HAP-1 (cell line): ENCODE results near the gene RRP12.
"Not testable (repeated sequence)": the region's sequence is repeated elsewhere in the genome, so short reads cannot be mapped to it uniquely, and the experiment has no call there.

Experiments
- DNase-seq, 2 experiments: peaks; one replicate each; pipeline ENCODE4 v3.0.0-alpha.2; 2016 to 2020; ENCODE audit warnings: low spot score in 2 of 2
- H3K27me3 ChIP-seq: fragments of 250-450 bp; sonication (Bioruptor Pico); 2 replicates; pipeline ENCODE4 v1.5.1; 2020; ENCODE audit warnings: low read depth, mild to moderate bottlenecking, moderate library complexity
- H3K36me3 ChIP-seq: fragments of 250-450 bp; sonication (Bioruptor Pico); replicated peaks from 2 replicates; pipeline ENCODE4 v1.5.1; 2020; ENCODE audit warnings: mild to moderate bottlenecking
- H3K4me1 ChIP-seq: fragments of 250-450 bp; sonication (Bioruptor Pico); 2 replicates; pipeline ENCODE4 v1.5.1; 2020; ENCODE audit warnings: mild to moderate bottlenecking
- H3K4me3 ChIP-seq: fragments of 250-450 bp; sonication (Bioruptor Pico); 2 replicates; pipeline ENCODE4 v1.5.1; 2020; ENCODE audit warnings: mild to moderate bottlenecking, moderate library complexity
- H3K9me3 ChIP-seq: fragments of 250-450 bp; sonication (Bioruptor Pico); 2 replicates; pipeline ENCODE4 v1.5.1; 2020; ENCODE audit warnings: mild to moderate bottlenecking, moderate library complexity
- in situ Hi-C: fragments of 300-500 bp; cut with MboI; formaldehyde crosslinking; loops from 3 replicates; pipeline ENCODE4 v1.14.3; 2020; ENCODE audit warnings: low sequenced_read_pairs, inconsistent platforms, mixed read lengths

The RRP12 gene

GRCh38 chr10:97426776-97427570, 25.8 kb upstream of the RRP12 start:
- no peaks in the 10 kb centered on the region for H3K27me3 ChIP-seq
- no peak for DNase-seq
- no peaks in the 10 kb centered on the region for H3K9me3 ChIP-seq
- H3K36me3 ChIP-seq = peaks cover 49% of the 10 kb centered on the region
- in situ Hi-C loops = no loop called here
- peak overlapping the region; percentile 94 for H3K4me3 ChIP-seq
- peaks cover 4% of the 10 kb centered on the region; the same call in 1 of the 2 replicates for H3K4me1 ChIP-seq

DNA sequence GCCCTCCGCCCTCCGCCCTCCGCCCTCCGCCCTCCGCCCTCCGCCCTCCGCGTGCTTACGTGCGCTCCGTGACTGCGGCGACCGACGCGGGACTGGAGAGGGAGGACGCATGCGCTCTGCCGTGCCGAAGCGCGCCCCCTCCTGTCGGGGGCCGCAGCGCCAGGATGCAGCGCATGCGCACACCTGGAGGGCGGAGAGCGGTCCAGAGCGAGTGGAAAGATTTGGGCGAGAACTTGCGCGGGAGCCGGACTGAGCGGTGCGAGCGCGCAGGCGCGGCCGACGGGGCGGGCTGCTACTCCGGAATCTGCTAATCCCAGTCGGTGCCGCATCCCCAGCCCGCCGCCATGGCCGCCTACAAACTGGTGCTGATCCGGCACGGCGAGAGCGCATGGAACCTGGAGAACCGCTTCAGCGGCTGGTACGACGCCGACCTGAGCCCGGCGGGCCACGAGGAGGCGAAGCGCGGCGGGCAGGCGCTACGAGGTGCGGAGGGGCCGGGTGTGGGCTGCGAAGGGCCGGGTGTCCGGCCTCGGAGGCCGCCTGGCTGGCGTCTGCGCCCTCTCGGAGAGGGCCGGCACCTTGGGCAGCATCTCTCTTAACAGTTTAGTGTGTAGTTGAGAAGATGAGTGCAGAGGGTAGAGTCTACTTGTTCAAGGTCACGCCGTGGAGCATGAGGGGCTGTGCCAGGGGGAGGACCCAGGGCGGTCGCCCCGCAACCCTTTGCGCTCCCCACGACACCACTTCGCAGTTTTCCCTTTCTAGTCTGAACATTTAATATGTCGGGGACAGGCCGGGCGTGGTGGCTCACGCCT, 25.0 kb upstream of the RRP12 start, which contains the start of gene PGAM1:
TSS of gene PGAM1 (plus strand) at position 228 of the 812 bp plus-strand sequence. CDS start at position 345, 117 bp downstream.
- Histone ChIP-seq H3K9me3 (no peaks in the 10 kb centered on the region), H3K36me3 (peaks cover 41% of the 10 kb centered on the region), H3K4me3 (peak within 1 kb of the TSS; percentile 94), H3K27me3 (no peaks in the 10 kb centered on the region), H3K4me1 (peaks cover 4% of the 10 kb centered on the region; the same call in 1 of the 2 replicates)
- DNase-seq = peak; percentile 95
- in situ Hi-C loops = no loop called here

DNA sequence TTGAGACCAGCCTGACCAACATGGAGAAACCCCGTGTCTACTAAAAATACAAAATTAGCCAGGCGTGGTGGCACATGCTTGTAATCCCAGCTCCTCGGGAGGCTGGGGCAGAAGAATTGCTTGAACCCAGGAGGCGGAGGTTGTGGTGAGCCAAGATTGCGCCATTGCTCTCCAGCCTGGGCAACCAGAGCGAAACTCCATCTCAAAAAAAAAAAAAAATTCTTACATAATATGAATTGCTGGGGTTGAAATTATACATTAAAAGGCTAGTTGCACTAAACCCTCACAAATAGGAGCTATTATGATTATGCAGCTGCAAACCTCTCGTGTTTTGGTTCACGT, 22.6 kb upstream of the RRP12 start:
- in situ Hi-C loops, H3K27me3 ChIP-seq, H3K4me1 ChIP-seq, H3K9me3 ChIP-seq, H3K4me3 ChIP-seq, DNase-seq: not testable (repeated sequence)
- peaks cover 22% of the 10 kb centered on the region for H3K36me3 ChIP-seq

DNA sequence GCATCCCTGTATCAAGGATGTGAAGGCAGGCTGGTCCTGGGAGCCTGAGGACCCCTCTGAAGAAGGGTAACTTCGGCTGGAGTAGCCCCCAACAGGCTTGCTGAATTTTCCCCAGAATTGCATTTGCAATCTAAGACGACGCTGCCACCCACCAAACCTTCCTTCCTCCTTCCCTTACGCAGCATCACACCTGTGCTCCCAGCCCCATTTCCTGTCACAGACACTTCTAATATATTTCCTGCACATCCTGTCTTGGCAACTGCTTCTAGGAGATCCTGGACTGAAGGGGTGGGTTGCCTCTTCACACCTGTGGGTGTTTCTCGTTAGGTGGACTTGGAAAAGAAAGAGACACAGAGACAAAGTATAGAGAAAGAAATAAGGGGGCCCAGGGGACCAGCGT, 15.4 kb upstream of the RRP12 start:
- Histone ChIP-seq H3K36me3 (no peaks in the 10 kb centered on the region), H3K4me3 (no peak overlapping the region), H3K9me3 (no peaks in the 10 kb centered on the region), H3K27me3 (no peaks in the 10 kb centered on the region), H3K4me1 (peaks cover 3% of the 10 kb centered on the region)
- DNase-seq = no peak
- in situ Hi-C loops = no loop called here

DNA sequence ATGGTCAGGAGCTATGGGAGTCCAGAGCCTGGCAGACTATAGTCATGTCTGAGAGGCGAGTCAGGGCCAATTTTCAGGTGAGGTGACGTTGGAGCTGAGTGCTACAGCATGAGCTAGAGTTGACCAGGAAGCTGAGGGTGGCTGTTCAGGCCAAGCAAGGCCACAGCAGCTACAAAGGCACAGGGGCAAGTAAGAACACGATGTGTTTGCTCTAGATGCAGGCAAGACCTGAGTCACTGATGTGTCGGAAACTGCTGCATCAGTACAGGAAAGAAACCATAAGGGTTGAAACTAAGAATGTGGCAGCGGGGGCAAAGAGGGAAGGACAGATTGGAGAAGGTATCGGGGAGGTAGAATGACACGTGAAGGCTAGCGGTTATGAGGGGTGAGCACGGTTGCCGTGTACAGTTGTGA, 11.8 kb upstream of the RRP12 start:
- no peaks in the 10 kb centered on the region for H3K27me3 ChIP-seq
- H3K9me3 ChIP-seq = no peaks in the 10 kb centered on the region
- peaks cover 3% of the 10 kb centered on the region for H3K4me1 ChIP-seq
- no peaks in the 10 kb centered on the region for H3K36me3 ChIP-seq
- no peak overlapping the region for H3K4me3 ChIP-seq
- no peak for DNase-seq
- in situ Hi-C loops = no loop called here

GRCh38 chr10:97411406-97411805, 10.3 kb upstream of the RRP12 start:
- Histone ChIP-seq H3K4me1 (peaks cover 11% of the 10 kb centered on the region), H3K4me3 (no peak overlapping the region), H3K9me3 (no peaks in the 10 kb centered on the region), H3K27me3 (no peaks in the 10 kb centered on the region), H3K36me3 (no peaks in the 10 kb centered on the region)
- DNase-seq = no peak
- in situ Hi-C loops = no loop called here

GRCh38 chr10:97408496-97408992, 7.4 kb upstream of the RRP12 start:
- no peaks in the 10 kb centered on the region for H3K9me3 ChIP-seq
- no peak overlapping the region for H3K4me3 ChIP-seq
- no peaks in the 10 kb centered on the region for H3K36me3 ChIP-seq
- H3K4me1 ChIP-seq = peaks cover 11% of the 10 kb centered on the region
- in situ Hi-C loops = no loop called here
- no peak for DNase-seq
- H3K27me3 ChIP-seq = no peaks in the 10 kb centered on the region

DNA sequence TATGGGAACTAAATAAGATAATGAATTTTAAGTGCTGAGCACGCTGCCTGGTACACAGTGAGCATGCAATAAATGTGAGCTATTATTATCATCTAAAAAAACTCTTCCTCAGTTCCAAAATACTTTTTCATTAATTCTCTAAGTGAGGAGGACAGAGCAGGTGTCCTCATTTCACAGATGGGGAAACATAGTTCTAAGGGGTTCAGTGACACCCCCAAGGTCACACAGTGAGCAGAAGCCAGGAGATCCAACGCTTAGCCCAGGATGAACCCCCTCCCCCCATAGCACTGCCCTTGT, 6.8 kb upstream of the RRP12 start:
- in situ Hi-C loops = no loop called here
- H3K4me3 ChIP-seq = no peak overlapping the region

DNA sequence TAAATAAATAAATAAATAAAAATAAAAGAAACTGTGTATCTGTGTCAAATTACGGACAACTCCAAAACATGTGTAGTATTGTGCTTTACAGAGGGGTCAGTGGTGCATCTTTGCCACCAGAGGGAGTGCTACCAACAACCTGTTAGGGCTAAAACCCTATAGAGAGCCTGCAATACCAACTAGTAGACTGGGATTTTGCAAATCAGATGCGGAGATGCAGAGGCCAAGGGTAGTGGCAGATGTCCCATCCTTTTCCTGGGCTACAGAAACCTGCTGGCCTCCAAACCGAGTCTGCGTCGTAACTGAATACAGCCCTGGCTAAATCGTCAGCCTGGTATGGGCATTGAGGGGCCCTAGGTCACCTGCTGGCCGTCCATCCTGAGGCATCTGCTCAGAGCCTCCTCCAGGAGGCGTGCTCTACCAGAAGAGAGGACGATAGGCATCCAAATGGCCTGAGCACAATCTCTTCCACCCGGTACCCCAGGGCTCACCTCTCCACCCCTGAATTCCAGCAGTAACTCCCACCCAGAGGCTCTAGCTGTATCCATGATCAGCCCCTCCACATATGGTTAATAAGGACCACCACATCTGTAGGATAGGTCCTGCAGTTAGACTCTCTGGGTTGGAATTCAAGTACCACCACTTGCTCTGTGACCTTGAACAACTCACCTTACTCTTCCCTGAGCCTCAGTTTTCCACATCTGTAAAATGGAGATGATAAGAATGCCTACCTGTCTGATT, 6.2 kb upstream of the RRP12 start:
- peak overlapping the region; percentile 11; the same call in 1 of the 2 replicates for H3K4me3 ChIP-seq
- H3K9me3 ChIP-seq = no peaks in the 10 kb centered on the region
- in situ Hi-C loops = no loop called here
- DNase-seq = peak; percentile 75 to 86
- peaks cover 11% of the 10 kb centered on the region for H3K4me1 ChIP-seq
- H3K36me3 ChIP-seq = no peaks in the 10 kb centered on the region
- H3K27me3 ChIP-seq = no peaks in the 10 kb centered on the region

More for the DNA sequence above, 6.8 kb upstream of the RRP12 start:
- no peaks in the 10 kb centered on the region for H3K27me3 ChIP-seq
- H3K9me3 ChIP-seq = no peaks in the 10 kb centered on the region
- no peaks in the 10 kb centered on the region for H3K36me3 ChIP-seq
- no peak for DNase-seq
- peaks cover 11% of the 10 kb centered on the region for H3K4me1 ChIP-seq

GRCh38 chr10:97406483-97406882, 5.3 kb upstream of the RRP12 start:
- H3K27me3 ChIP-seq, H3K4me3 ChIP-seq, in situ Hi-C loops, H3K36me3 ChIP-seq, DNase-seq, H3K9me3 ChIP-seq: not testable (repeated sequence)
- H3K4me1 ChIP-seq = peaks cover 12% of the 10 kb centered on the region

DNA sequence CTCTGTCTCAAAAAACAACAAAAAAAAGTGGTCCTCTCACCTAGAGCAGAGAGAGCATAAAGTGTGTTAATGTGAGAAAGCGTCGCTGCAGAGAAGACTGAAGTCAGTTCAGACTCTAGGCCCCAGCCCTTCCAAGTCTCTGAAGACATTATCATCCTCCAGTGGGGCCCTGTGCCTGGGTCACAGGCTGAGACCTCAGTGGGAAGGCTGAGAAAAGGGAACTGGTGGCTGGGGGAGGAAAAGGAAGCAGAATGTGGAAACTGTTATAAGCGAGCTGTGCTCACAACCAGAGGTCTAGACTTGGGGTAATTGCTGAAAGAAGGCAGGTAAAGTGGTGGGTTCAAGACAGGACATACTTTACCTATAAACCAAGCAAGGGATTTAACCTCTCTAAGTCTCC, 4.9 kb upstream of the RRP12 start:
- in situ Hi-C loops = no loop called here
- no peaks in the 10 kb centered on the region for H3K27me3 ChIP-seq
- H3K36me3 ChIP-seq = no peaks in the 10 kb centered on the region
- H3K4me1 ChIP-seq = peaks cover 14% of the 10 kb centered on the region
- H3K9me3 ChIP-seq = no peaks in the 10 kb centered on the region
- DNase-seq = no peak
- H3K4me3 ChIP-seq = no peak overlapping the region

- Histone ChIP-seq H3K9me3 (no peaks in the 10 kb centered on the region), H3K36me3 (0 out of 2 replicates have a peak, but pooled peaks cover 3% of the 10 kb centered on the region), H3K27me3 (no peaks in the 10 kb centered on the region), H3K4me3 (no peak overlapping the region), H3K4me1 (peaks cover 18% of the 10 kb centered on the region)
- in situ Hi-C loops = no loop called here
- no peak for DNase-seq
Observed at GRCh38 chr10:97404044-97404443, 2.9 kb upstream of the RRP12 start.

DNA sequence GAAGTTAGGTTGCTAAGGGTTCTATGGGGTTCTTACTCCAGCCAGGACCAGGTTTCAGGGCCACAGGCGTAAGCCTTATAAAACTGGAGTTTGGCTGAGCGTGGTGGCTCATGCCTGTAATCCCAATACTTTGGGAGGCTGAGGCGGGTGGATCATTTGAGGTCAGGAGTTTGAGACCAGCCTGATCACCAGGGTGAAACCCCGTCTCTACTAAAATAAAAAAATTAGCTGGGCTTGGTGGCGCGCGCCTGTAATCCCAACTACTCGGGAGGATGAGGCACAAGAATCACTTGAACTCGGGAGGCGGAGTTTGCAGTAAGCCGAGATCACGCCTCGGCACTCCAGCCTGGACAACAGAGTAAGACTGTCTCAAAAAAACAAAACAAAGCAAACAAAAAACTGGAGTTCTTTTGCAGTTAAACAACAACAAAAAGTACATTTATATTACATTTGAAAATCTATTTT, 347 bp upstream of the RRP12 start:
- in situ Hi-C loops = no loop called here
- peak overlapping the region; percentile 78 for H3K4me3 ChIP-seq
- H3K4me1 ChIP-seq = peaks cover 7% of the 10 kb centered on the region; the same call in 1 of the 2 replicates
- H3K27me3 ChIP-seq = no peaks in the 10 kb centered on the region
- peaks cover 15% of the 10 kb centered on the region for H3K36me3 ChIP-seq
- no peak for DNase-seq
- no peaks in the 10 kb centered on the region for H3K9me3 ChIP-seq
